ENCODE measurements around the gene PGM2L1.
A peak's percentile ranks its signal among the peaks of the same experiment; 100 is the strongest.

Gene PGM2L1

GRCh38 chr11:74311352-74311926 is 86.8 kb downstream of the PGM2L1 start, which contains the start of gene P4HA3:
TSS of gene P4HA3 (minus strand) at chr11:74311640. CDS start at chr11:74311611, 29 bp downstream.
- peak within 1 kb of the TSS; percentile 11; the same call in 1 of the 2 replicates for H3K27ac ChIP-seq
- TF ChIP-seq CTCF (conservative IDR thresholded peaks at IDR 0.05) (peak; percentile 52), ZFX (IDR thresholded peaks at IDR 0.05) (no peak)

GRCh38 chr11:74310857-74311256 is 87.4 kb downstream of the PGM2L1 start:
- no peak for TF ChIP-seq CTCF (conservative IDR thresholded peaks at IDR 0.05)
- no peak for TF ChIP-seq ZFX (IDR thresholded peaks at IDR 0.05)
- H3K27ac ChIP-seq: peak overlapping the region; percentile 11; the same call in 1 of the 2 replicates

GRCh38 chr11:74307434-74307833 is 90.8 kb downstream of the PGM2L1 start:
- no peak overlapping the region for H3K27ac ChIP-seq

GRCh38 chr11:74306435-74307175 is 91.6 kb downstream of the PGM2L1 start:
- no peak for TF ChIP-seq CTCF (conservative IDR thresholded peaks at IDR 0.05)
- no peak for TF ChIP-seq ZFX (IDR thresholded peaks at IDR 0.05)
- H3K27ac ChIP-seq: no peak overlapping the region

More at GRCh38 chr11:74307434-74307833, 90.8 kb downstream of the PGM2L1 start:
- TF ChIP-seq CTCF (conservative IDR thresholded peaks at IDR 0.05): no peak
- no peak for TF ChIP-seq ZFX (IDR thresholded peaks at IDR 0.05)

GRCh38 chr11:74299015-74299414 is 99.2 kb downstream of the PGM2L1 start:
- no peak for TF ChIP-seq CTCF (conservative IDR thresholded peaks at IDR 0.05)
- no peak for TF ChIP-seq ZFX (IDR thresholded peaks at IDR 0.05)
- H3K27ac ChIP-seq: no peak overlapping the region

- TF ChIP-seq CTCF (conservative IDR thresholded peaks at IDR 0.05): no peak
- TF ChIP-seq ZFX (IDR thresholded peaks at IDR 0.05): no peak
- H3K27ac ChIP-seq: no peak overlapping the region
Observed at GRCh38 chr11:74297484-74297883, 100.7 kb downstream of the PGM2L1 start.

- H3K27ac ChIP-seq: peak overlapping the region; percentile 41
- no peak for TF ChIP-seq CTCF (conservative IDR thresholded peaks at IDR 0.05)
- no peak for TF ChIP-seq ZFX (IDR thresholded peaks at IDR 0.05)
Observed at GRCh38 chr11:74288911-74289310, 109.3 kb downstream of the PGM2L1 start.
